Esophagus squamous epithelium (tissue), 4 donors: ENCODE results near the gene SYNM.

ENCODE experiments used
- CTCF ChIP-seq, 6 experiments: fragments of 450-650 bp in 4 of 6; fragments of 200-600 bp in 2 of 6; sonication (generic) in 2 of 6; IDR thresholded peaks; one replicate each; pipeline ENCODE4 v1.5.1; 2016 to 2019; ENCODE audit warnings: antibody characterized with exemption in 6 of 6, mild to moderate bottlenecking in 4 of 6, moderate library complexity in 4 of 6
- POLR2A ChIP-seq, 4 donors: fragments of 450-650 bp; IDR thresholded peaks; one replicate each; pipeline ENCODE4 v1.6.1; 2017; ENCODE audit warnings: antibody characterized with exemption in 4 of 4, mild to moderate bottlenecking in 4 of 4, moderate library complexity in 3 of 4

GRCh38 chr15:99059010-99059981 lies 45.6 kb upstream of the SYNM start:
- TF ChIP-seq CTCF (IDR thresholded peaks at IDR 0.05): peak; percentile 32 to 96 (median 86)
- TF ChIP-seq POLR2A (IDR thresholded peaks at IDR 0.05): no peak
